SH-SY5Y (cell line): Measurements from ENCODE around the gene PAPLN.

Experiments
- GATA2 ChIP-seq: IDR thresholded peaks from 2 replicates; pipeline ENCODE4 v1.6.1; 2011; ENCODE audit warnings: mild to moderate bottlenecking, low read depth, low read length
- GATA3 ChIP-seq: IDR thresholded peaks from 2 replicates; pipeline ENCODE4 v1.6.1; 2011; ENCODE audit warnings: low read depth, mild to moderate bottlenecking, low read length, moderate library complexity

DNA sequence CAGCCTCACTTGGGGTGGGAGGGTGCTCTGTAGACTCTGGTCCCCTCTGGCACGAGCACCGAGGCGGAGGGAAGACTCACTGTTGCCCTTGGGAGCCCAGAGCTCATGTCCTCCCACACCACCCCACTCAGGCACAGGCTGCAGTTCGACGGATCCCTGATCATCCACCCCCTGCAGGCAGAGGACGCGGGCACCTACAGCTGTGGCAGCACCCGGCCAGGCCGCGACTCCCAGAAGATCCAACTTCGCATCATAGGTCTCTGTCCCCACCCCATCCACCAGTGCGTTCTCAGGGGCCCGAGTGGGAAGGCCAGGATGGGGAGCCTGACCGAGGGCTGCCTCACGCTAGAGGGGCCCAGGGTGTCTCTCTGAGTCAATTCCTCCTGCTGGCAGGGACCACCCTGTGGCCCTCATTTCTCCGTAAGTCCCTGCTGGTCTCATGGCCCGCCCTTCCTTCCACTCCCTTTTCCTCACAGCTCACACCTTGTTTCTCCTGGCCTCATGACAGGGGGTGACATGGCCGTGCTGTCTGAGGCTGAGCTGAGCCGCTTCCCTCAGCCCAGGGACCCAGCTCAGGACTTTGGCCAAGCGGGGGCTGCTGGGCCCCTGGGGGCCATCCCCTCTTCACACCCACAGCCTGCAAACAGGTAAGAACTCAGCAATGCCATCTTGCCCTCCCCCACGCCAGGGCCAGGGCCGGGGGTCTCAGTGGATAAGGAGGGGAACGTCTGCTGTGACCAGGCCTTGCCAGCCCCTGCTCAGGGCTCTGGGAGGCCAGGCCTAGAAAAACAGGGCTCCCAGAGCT lies 27.0 kb downstream of the PAPLN start:
- TF ChIP-seq GATA3 (no peak), GATA2 (no peak)
